GM19239 (cell line): ENCODE results near the gene ERMP1.

ENCODE experiments used
- DNase-seq: peaks from one replicate; pipeline ENCODE4 v3.0.0; 2011; ENCODE audit warnings: low spot score; ENCODE audit not compliant: insufficient read length
- FAIRE-seq: peaks from 2 replicates; lab custom pipeline; 2011; peaks lifted over from hg19 to GRCh38; lab: Jason Lieb, UNC

Gene ERMP1

DNA sequence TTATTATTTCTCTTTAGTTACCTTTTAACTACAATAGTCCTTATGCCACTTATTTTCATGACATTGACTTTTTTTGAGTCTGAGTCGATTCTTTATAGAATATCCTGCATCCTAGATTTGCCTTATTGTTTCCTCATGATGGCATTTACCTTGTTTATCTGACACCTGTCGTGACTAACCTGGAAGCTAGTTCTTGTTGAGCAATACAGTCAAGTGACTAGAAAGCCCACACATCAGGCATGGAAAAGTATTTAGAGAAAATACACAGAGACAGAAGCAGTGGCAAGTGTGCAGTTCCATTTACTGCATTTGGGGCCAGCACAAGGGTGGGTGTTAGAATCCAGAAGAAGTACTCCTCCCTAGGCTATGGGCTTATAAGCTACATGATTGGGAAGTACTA is 97.8 kb downstream of the ERMP1 start:
- DNase-seq (no peak), FAIRE-seq (no peak)
